A549 treated with Mapracorat at 1 μM for 4 hours (cell line): Measurements from ENCODE around the gene UBASH3B. TPM values are rescaled to one million over a fixed set of nuclear protein-coding genes. Genes with fewer than 3 reads are reported as not detected.

Experiments used
- total RNA-seq: library from RNA; stranded (reverse); fragments of 200-300 nt; extraction: Qiagen RNA extraction; gene quantifications from 5 replicates; pipeline ENCODE4 v1.2.3, GENCODE V29; 2022

UBASH3B gene, protein sequence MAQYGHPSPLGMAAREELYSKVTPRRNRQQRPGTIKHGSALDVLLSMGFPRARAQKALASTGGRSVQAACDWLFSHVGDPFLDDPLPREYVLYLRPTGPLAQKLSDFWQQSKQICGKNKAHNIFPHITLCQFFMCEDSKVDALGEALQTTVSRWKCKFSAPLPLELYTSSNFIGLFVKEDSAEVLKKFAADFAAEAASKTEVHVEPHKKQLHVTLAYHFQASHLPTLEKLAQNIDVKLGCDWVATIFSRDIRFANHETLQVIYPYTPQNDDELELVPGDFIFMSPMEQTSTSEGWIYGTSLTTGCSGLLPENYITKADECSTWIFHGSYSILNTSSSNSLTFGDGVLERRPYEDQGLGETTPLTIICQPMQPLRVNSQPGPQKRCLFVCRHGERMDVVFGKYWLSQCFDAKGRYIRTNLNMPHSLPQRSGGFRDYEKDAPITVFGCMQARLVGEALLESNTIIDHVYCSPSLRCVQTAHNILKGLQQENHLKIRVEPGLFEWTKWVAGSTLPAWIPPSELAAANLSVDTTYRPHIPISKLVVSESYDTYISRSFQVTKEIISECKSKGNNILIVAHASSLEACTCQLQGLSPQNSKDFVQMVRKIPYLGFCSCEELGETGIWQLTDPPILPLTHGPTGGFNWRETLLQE
- total RNA-seq = 31.4 to 44.0 TPM (median 42.0 TPM) in 5 replicates

DNA sequence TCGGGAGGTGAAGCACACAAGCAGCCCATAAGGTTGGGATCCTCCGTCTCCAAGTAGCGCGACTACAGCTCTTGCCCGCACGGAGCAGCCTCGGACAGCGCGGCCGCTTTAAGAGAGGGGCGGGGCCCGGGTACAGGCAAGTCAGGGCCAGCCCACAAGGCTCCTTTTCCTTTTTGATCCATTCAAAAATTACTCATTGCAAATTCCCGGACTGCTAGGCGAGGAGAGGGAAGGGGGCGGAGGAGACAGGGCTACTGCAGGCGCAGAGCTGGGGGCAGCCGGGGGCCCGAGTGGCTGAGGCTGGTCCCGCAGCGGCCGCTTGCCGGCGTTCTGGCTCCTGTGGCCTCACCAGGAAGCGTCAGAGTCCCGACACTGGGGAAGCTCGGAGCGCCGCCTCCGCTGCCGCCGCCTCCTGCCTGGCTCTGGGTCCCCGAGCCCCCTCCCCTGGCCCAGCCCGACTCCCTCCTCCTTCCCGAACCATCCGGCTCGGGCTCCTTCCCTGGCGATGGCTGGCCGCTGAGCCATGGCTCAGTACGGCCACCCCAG, at the start of gene UBASH3B:
Gene UBASH3B (plus strand): TSS at position 196 of the 546 bp plus-strand sequence. CDS start 328 bp downstream, at position 524.

Other genes starting within 250 kb of the UBASH3B start
- 0.08 TPM in 1 of 5 replicates, not detected in the others for gene CRTAM, start 182.8 kb downstream of the UBASH3B start, total RNA-seq
- gene JHY, start 227.0 kb downstream of the UBASH3B start, total RNA-seq = 3.0 to 3.8 TPM (median 3.7 TPM) in 5 replicates